Lower lobe of right lung (tissue), 2 donors: ENCODE results near the gene PIAS3. TPM values are rescaled to one million over a fixed set of nuclear protein-coding genes. Genes with fewer than 3 reads are reported as not detected.

Source experiments
- ATAC-seq, 2 donors: fragments of 200-7000 bp; cut with Tn5 transposase; one replicate each; pipeline ENCODE4 v1.9.1; 2020 to 2022; ENCODE audit warnings: mild to moderate bottlenecking in 2 of 2, moderate library complexity in 2 of 2
- DNase-seq: peaks from one replicate; pipeline ENCODE4 v3.0.0-alpha.2; 2020
- H3K27ac ChIP-seq: fragments of 200-600 bp; one replicate; pipeline ENCODE4 v1.8.0; 2022
- H3K27me3 ChIP-seq: fragments of 200-600 bp; one replicate; pipeline ENCODE4 v1.8.0; 2022; ENCODE audit warnings: low read depth
- H3K36me3 ChIP-seq: fragments of 200-600 bp; one replicate; pipeline ENCODE4 v1.8.0; 2022; ENCODE audit warnings: mild to moderate bottlenecking
- H3K4me1 ChIP-seq: fragments of 200-600 bp; one replicate; pipeline ENCODE4 v1.8.0; 2022
- H3K4me3 ChIP-seq: fragments of 200-600 bp; one replicate; pipeline ENCODE4 v1.8.0; 2022; ENCODE audit warnings: mild to moderate bottlenecking
- H3K9me3 ChIP-seq: fragments of 200-600 bp; one replicate; pipeline ENCODE4 v1.8.0; 2022
- intact Hi-C: fragments of 100-400 bp; cut with DNase I; formaldehyde crosslinking; loops from one replicate; pipeline ENCODE4 v1.11.0; 2022
- total RNA-seq: library from RNA; stranded (reverse); fragmentation: NEBNext Ultra II Directional; extraction: Animal tissue kit (Norgen Biotek cat#: 25700); gene quantifications from one replicate; pipeline ENCODE4 v1.2.1, GENCODE V29; 2021
- TF ChIP-seq, protein P1 (sequence below): fragments of 200-600 bp; IDR thresholded peaks from one replicate; pipeline ENCODE4 v1.8.0; 2022; ENCODE audit warnings: antibody characterized with exemption, mild to moderate bottlenecking
- donor health status: DM: no; HTN: yes; CAD: no; lungs with severe emphysema.

The PIAS3 gene
- total RNA-seq, 1 donor from 2014 or later = 27.7 TPM

DNA sequence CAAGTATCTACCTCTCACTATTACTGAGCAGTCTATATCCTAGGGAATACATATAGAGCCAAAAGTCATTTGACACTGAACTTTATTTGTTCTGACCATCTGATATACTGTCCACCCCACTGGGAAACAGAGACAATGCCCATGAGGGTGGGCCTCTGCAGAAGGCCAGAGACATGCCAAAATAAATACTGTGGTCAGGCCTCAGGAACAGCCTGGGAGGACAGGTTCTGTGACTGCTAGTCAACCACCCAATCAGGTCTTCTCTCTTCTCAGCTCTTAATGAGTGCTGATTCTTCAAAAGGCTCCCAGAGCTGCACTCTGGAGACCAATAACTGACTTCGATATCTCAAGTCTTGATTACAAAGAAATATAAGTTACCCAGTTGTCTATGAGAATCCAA, 32.3 kb upstream of the PIAS3 start:
- ATAC-seq = peak; percentile 58 to 67

DNA sequence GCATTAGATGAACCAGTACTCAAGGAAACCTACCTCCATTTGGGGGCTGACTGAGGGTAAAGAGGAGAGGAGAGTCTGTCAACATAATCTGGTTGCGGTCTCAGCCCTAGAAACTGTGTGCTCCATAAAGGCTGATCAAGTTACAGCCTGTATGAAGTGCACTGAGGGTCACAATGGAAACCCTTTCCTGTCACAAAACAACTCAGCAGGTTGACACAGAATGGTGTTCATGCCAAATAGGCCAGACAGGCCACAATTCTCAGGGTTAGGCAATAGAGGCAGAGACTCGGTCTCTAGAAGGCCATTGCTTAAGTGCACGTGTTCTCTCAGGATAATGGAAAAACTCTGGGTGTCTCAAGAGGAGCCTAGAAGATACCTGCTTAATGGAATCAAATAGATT, 30.8 kb upstream of the PIAS3 start:
- Histone ChIP-seq H3K4me3 (no peak overlapping the region), H3K9me3 (no peaks in the 10 kb centered on the region), H3K4me1 (peaks cover 42% of the 10 kb centered on the region), H3K27me3 (peaks cover 3% of the 10 kb centered on the region), H3K27ac (no peak overlapping the region), H3K36me3 (no peaks in the 10 kb centered on the region)
- ATAC-seq (no peak), DNase-seq (no peak)
- TF ChIP-seq, protein P1, sequence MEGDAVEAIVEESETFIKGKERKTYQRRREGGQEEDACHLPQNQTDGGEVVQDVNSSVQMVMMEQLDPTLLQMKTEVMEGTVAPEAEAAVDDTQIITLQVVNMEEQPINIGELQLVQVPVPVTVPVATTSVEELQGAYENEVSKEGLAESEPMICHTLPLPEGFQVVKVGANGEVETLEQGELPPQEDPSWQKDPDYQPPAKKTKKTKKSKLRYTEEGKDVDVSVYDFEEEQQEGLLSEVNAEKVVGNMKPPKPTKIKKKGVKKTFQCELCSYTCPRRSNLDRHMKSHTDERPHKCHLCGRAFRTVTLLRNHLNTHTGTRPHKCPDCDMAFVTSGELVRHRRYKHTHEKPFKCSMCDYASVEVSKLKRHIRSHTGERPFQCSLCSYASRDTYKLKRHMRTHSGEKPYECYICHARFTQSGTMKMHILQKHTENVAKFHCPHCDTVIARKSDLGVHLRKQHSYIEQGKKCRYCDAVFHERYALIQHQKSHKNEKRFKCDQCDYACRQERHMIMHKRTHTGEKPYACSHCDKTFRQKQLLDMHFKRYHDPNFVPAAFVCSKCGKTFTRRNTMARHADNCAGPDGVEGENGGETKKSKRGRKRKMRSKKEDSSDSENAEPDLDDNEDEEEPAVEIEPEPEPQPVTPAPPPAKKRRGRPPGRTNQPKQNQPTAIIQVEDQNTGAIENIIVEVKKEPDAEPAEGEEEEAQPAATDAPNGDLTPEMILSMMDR = no peak
- intact Hi-C loops = no loop called here

More for the DNA sequence above, 32.3 kb upstream of the PIAS3 start:
- TF ChIP-seq, protein P1 = no peak
- H3K27ac ChIP-seq = peak overlapping the region; percentile 88
- H3K9me3 ChIP-seq = no peaks in the 10 kb centered on the region
- peaks cover 38% of the 10 kb centered on the region for H3K4me1 ChIP-seq
- H3K4me3 ChIP-seq = peak overlapping the region; percentile 29
- no peak for DNase-seq
- intact Hi-C loops = no loop called here
- no peaks in the 10 kb centered on the region for H3K27me3 ChIP-seq
- H3K36me3 ChIP-seq = no peaks in the 10 kb centered on the region

DNA sequence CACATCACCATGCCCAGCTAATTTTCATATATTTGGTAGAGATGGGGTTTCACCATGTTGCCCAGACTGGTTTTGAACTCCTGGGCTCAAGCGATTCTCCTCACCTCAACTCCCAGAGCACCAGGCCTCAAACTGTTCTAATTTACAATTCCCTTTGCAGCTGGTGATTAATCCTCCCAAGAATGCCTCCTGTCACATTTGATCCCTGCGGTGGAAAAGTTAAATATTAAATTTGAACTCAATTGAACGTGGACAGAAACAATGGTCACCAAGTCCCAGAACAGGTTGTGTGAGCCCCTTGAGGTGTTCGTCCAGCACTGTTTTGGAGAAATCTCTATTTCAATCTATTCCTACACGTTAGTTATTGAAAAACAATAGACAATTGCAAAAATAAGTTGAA, 28.8 kb upstream of the PIAS3 start:
- TF ChIP-seq, protein P1 = no peak
- intact Hi-C loops = no loop called here
- ATAC-seq (no peak), DNase-seq (no peak)
- H3K27me3 ChIP-seq = peaks cover 4% of the 10 kb centered on the region
- no peak overlapping the region for H3K4me3 ChIP-seq
- H3K4me1 ChIP-seq = peaks cover 36% of the 10 kb centered on the region
- H3K9me3 ChIP-seq = no peaks in the 10 kb centered on the region
- H3K27ac ChIP-seq = no peak overlapping the region
- no peaks in the 10 kb centered on the region for H3K36me3 ChIP-seq

DNA sequence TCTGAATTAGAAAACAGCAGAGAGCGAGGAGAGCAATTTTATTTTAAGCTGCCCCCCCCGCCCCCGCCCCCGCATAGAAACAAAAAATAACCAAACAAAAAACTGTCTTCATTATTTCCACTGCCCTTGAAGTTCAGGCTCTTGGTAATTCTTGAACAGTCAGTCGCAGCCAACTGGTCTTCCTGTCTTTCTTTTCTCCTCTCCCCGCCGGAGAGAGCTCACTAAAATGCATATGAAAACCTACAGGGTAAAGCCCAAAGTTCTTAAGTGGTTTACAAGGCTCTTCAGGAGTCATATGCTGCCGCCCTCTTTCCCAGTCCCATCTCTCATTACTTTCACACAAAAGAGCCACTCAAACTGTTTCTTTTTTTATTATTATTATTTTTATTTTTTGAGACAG, 27.9 kb upstream of the PIAS3 start:
- ATAC-seq (no peak), DNase-seq (no peak)
- Histone ChIP-seq H3K27ac (no peak overlapping the region), H3K4me1 (peaks cover 28% of the 10 kb centered on the region), H3K36me3 (no peaks in the 10 kb centered on the region), H3K27me3 (peaks cover 4% of the 10 kb centered on the region), H3K9me3 (no peaks in the 10 kb centered on the region), H3K4me3 (no peak overlapping the region)
- intact Hi-C loops = no loop called here
- TF ChIP-seq, protein P1 = no peak

DNA sequence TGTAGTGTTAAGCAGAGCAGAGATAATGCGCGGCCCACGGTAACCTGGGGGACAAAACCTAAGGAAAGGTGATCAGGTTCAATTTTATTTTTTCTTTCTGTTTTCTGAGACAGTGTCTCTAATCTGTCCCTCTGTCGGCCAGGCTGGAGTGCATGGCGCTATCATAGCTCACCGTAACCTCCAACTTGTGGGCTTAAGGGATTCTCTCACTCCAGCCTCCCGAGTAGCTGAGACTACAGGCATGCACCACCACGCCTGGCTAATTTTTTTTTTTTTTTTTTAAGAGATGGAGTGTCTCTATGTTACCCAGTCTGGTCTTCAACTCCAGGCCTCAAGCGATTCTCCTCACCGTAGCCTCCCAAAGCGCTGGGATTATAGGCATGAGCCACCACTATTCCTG, 27.5 kb upstream of the PIAS3 start:
- Histone ChIP-seq H3K27ac (no peak overlapping the region), H3K36me3 (no peaks in the 10 kb centered on the region), H3K4me3 (peak overlapping the region; percentile 80), H3K4me1 (peaks cover 24% of the 10 kb centered on the region), H3K27me3 (peaks cover 4% of the 10 kb centered on the region), H3K9me3 (no peaks in the 10 kb centered on the region)
- intact Hi-C loops = no loop called here
- TF ChIP-seq, protein P1 = no peak
- DNase-seq = no peak
- ATAC-seq = no peak
